Ishikawa (cell line): ENCODE results near the gene FOXK1.

Experiments used
- CREB1 ChIP-seq: IDR thresholded peaks from 2 replicates; pipeline ENCODE4 v1.6.1; 2012; ENCODE audit warnings: low read depth
- EP300 ChIP-seq: IDR thresholded peaks from 2 replicates; pipeline ENCODE4 v1.6.1; 2012; ENCODE audit warnings: borderline replicate concordance
- REST ChIP-seq: IDR thresholded peaks from 2 replicates; pipeline ENCODE4 v1.6.1; 2012; ENCODE audit warnings: low read depth, mild to moderate bottlenecking
- TAF1 ChIP-seq: IDR thresholded peaks from 2 replicates; pipeline ENCODE4 v1.6.1; 2012; ENCODE audit warnings: low read depth, mild to moderate bottlenecking
- TEAD4 ChIP-seq: IDR thresholded peaks from 2 replicates; pipeline ENCODE4 v1.6.1; 2012
- YY1 ChIP-seq: IDR thresholded peaks from 2 replicates; pipeline ENCODE4 v1.6.1; 2012; ENCODE audit warnings: low read depth
- TF ChIP-seq, protein P1 (sequence below): IDR thresholded peaks from 2 replicates; pipeline ENCODE4 v1.6.1; 2012

DNA sequence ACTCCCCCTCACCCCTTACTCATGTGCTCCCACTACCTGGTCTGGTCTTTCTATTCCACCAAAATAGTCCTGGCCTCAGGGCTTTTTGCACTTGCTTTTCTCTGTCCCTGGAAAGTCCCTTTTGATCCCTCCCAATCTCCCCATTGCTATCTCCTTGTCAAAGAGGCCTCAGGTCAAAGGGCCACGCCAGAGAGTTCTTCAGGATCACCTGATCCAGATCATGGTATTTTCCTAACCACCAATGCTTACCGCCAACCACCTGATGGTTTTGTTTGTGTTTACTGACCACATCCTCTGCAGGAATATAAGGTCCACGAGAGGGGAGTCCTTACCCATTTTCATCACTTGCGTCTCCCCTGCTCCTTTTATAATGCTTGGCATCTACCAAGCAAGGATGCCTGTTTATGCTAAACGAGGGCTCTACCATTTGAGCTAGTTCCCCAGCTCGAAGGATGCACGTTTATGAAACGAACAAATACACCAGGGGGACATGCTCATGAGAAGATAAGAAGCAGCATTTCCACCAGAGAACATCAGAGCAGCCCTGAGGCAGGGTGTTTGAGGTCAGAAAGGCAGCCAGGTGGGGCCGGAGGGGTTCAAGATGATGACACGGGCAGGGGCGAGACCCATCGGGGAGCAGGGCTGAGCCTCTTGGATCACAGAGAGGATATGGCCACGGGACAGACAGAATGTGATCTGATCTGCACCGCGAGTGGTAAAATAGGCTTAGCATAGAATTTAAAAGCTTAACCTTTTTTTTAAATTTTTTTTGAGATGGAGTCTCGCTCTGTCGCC is 43.1 kb upstream of the FOXK1 start:
- TF ChIP-seq TAF1 (no peak), EP300 (no peak), TEAD4 (no peak), CREB1 (no peak), YY1 (no peak), REST (no peak)
- TF ChIP-seq, protein P1, sequence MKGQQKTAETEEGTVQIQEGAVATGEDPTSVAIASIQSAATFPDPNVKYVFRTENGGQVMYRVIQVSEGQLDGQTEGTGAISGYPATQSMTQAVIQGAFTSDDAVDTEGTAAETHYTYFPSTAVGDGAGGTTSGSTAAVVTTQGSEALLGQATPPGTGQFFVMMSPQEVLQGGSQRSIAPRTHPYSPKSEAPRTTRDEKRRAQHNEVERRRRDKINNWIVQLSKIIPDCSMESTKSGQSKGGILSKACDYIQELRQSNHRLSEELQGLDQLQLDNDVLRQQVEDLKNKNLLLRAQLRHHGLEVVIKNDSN: no peak
